Measurements from ENCODE around the gene ENKD1.

The ENKD1 gene

DNA sequence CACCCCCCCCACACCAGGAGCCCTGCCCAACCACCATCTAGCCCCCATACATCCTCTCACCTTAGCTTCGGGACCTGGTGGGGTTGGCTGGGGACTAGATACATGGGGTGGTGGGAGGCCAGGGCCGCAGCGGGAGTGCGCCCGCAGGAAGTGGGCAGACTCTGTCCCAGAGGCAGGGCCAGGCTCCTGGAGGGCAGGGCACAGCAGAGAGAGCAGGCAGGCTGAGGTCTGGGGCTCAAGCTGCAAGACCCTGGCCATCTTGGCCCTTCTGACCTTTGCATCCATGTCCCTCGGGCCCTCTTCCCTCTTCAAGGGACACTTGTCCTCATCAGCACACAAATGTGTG is 2.7 kb downstream of the ENKD1 start:
- Histone ChIP-seq H3K79me2 (ENCODE audit: control insufficient read depth, low read length) (peaks cover 19% of the 10 kb centered on the region), H3K9me2 (replicated peaks; ENCODE audit: control insufficient read depth, low read length) (no peaks in the 10 kb centered on the region), H3K9me3 (ENCODE audit: control insufficient read depth, insufficient read depth, low read length) (no peaks in the 10 kb centered on the region), H3K36me3 (ENCODE audit: control insufficient read depth, low read length) (peaks cover 28% of the 10 kb centered on the region), H3K4me1 (ENCODE audit: control insufficient read depth, low read length) (peaks cover 46% of the 10 kb centered on the region), H3F3A (ENCODE audit: control insufficient read depth, insufficient read depth) (0 out of 2 replicates have a peak, but pooled peaks cover 2% of the 10 kb centered on the region), H3K27me3 (ENCODE audit: control insufficient read depth, low read length) (no peaks in the 10 kb centered on the region), H4K20me1 (ENCODE audit: control insufficient read depth, insufficient read depth, low read depth, low read length) (peaks cover 4% of the 10 kb centered on the region; the same call in 1 of the 2 replicates), H3K4me2 (ENCODE audit: low read length) (no peak overlapping the region), H3K27ac (ENCODE audit: low read depth, low read length) (no peak overlapping the region), H3K4me3 (ENCODE audit: low read length) (no peak overlapping the region)
- TF ChIP-seq EZH2phosphoT487 (IDR thresholded peaks at IDR 0.05; ENCODE audit: borderline replicate concordance, low read length), result no peak
- TF ChIP-seq, protein P1, sequence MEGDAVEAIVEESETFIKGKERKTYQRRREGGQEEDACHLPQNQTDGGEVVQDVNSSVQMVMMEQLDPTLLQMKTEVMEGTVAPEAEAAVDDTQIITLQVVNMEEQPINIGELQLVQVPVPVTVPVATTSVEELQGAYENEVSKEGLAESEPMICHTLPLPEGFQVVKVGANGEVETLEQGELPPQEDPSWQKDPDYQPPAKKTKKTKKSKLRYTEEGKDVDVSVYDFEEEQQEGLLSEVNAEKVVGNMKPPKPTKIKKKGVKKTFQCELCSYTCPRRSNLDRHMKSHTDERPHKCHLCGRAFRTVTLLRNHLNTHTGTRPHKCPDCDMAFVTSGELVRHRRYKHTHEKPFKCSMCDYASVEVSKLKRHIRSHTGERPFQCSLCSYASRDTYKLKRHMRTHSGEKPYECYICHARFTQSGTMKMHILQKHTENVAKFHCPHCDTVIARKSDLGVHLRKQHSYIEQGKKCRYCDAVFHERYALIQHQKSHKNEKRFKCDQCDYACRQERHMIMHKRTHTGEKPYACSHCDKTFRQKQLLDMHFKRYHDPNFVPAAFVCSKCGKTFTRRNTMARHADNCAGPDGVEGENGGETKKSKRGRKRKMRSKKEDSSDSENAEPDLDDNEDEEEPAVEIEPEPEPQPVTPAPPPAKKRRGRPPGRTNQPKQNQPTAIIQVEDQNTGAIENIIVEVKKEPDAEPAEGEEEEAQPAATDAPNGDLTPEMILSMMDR (IDR thresholded peaks at IDR 0.05; ENCODE audit: low read depth, low read length, poor library complexity, severe bottlenecking), result peak; percentile 15

DNA sequence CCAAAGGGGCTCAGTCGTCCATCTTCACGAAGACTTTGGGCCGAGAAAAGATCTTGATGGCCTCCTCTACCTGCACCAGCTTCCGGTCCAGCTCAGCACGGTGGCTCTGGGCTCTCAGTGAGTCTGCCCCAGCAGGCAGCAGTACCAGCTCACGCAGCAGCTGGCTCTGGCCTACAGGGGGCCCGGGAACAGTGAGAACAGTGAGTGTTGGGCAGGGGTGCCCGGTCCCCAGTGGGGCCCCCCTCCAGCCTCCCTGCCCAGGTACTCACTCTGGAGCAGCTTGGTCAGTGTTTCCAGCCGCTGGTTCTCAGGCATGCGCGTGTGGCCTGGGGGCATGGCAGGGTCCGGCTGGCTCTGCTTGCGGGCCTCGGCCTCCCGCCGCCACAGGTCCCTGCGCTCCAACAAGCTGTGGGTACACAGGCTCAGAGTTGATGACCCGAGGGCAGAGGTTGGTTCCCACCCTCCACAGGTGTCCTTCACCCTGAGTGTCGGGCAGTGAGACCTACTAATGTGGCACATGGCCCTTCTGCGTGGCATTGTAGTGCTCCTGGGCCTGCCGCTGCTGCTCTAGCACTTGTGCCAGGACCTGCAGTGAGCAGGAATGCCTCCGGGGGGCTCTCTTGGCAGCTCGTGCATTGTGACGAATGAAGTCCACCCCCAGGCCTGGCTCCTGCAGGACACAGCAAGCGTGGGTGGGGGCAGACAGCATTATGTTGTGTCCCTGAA is 3.2 kb downstream of the ENKD1 start:
- H4K20me1 ChIP-seq (ENCODE audit: control insufficient read depth, insufficient read depth, low read depth, low read length), result peaks cover 4% of the 10 kb centered on the region; the same call in 1 of the 2 replicates
- H3F3A ChIP-seq (ENCODE audit: control insufficient read depth, insufficient read depth), result no peaks in the 10 kb centered on the region
- no peak overlapping the region for H3K4me3 ChIP-seq (ENCODE audit: low read length)
- no peak for TF ChIP-seq EZH2phosphoT487 (IDR thresholded peaks at IDR 0.05; ENCODE audit: borderline replicate concordance, low read length)
- TF ChIP-seq, protein P1 (IDR thresholded peaks at IDR 0.05; ENCODE audit: low read depth, low read length, poor library complexity, severe bottlenecking), result peak; percentile 77
- H3K27ac ChIP-seq (ENCODE audit: low read depth, low read length), result no peak overlapping the region
- peaks cover 46% of the 10 kb centered on the region for H3K4me1 ChIP-seq (ENCODE audit: control insufficient read depth, low read length)
- H3K79me2 ChIP-seq (ENCODE audit: control insufficient read depth, low read length), result peaks cover 24% of the 10 kb centered on the region
- H3K36me3 ChIP-seq (ENCODE audit: control insufficient read depth, low read length), result peaks cover 33% of the 10 kb centered on the region
- H3K27me3 ChIP-seq (ENCODE audit: control insufficient read depth, low read length), result no peaks in the 10 kb centered on the region
- H3K4me2 ChIP-seq (ENCODE audit: low read length), result no peak overlapping the region
- H3K9me2 ChIP-seq (replicated peaks; ENCODE audit: control insufficient read depth, low read length), result no peaks in the 10 kb centered on the region
- H3K9me3 ChIP-seq (ENCODE audit: control insufficient read depth, insufficient read depth, low read length), result no peaks in the 10 kb centered on the region

DNA sequence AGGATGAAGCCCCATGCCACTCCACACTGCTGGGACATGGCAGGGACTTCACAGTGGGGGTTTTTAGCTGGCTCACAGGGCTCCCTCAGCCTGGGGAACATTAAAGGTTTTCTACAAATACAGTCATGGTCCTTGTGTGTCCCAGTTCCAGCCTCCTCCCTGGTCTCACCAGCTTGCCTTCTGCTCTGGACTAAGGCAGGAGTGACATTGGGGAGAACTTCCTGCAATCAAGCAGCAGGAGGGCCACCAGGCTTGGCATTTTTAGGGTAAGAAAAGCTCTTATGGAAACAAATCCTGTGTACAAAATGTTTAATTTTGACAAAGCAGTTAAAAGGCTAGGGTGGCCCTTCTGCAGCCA is 3.9 kb downstream of the ENKD1 start:
- H4K20me1 ChIP-seq (ENCODE audit: control insufficient read depth, insufficient read depth, low read depth, low read length), result peaks cover 4% of the 10 kb centered on the region; the same call in 1 of the 2 replicates
- H3K27ac ChIP-seq (ENCODE audit: low read depth, low read length), result no peak overlapping the region
- TF ChIP-seq, protein P1 (IDR thresholded peaks at IDR 0.05; ENCODE audit: low read depth, low read length, poor library complexity, severe bottlenecking), result no peak
- no peak for TF ChIP-seq EZH2phosphoT487 (IDR thresholded peaks at IDR 0.05; ENCODE audit: borderline replicate concordance, low read length)

More for the DNA sequence above, 3.9 kb downstream of the ENKD1 start:
- Histone ChIP-seq H3K4me1 (ENCODE audit: control insufficient read depth, low read length) (peaks cover 41% of the 10 kb centered on the region), H3K27me3 (ENCODE audit: control insufficient read depth, low read length) (no peaks in the 10 kb centered on the region), H3K36me3 (ENCODE audit: control insufficient read depth, low read length) (peaks cover 40% of the 10 kb centered on the region), H3K4me3 (ENCODE audit: low read length) (no peak overlapping the region), H3K9me3 (ENCODE audit: control insufficient read depth, insufficient read depth, low read length) (no peaks in the 10 kb centered on the region), H3K4me2 (ENCODE audit: low read length) (no peak overlapping the region), H3K79me2 (ENCODE audit: control insufficient read depth, low read length) (peaks cover 29% of the 10 kb centered on the region), H3K9me2 (replicated peaks; ENCODE audit: control insufficient read depth, low read length) (no peaks in the 10 kb centered on the region), H3F3A (ENCODE audit: control insufficient read depth, insufficient read depth) (no peaks in the 10 kb centered on the region)

Data from DOHH2 (cell line).